MCF 10A (cell line): ENCODE data around the gene FBLN2. TPM values are rescaled to one million over a fixed set of nuclear protein-coding genes. Genes with fewer than 3 reads are reported as not detected.

Experiments used
- BruUV-seq: library from RNA; stranded (reverse); fragments of 400-500 nt; replicated peaks from 2 replicates; lab custom pipeline; 2021; lab: Mats Ljungman, UMichigan
- CTCF ChIA-PET: fragments of 300-600 bp; sonication (Branson Sonifier 250); formaldehyde crosslinking; extraction: SDS; loops from one replicate; lab custom pipeline; 2021; ENCODE audit warnings: antibody characterized with exemption, inconsistent platforms; lab: Yijun Ruan, JAX
- POLR2A ChIA-PET: fragments of 300-600, 350-650 bp; sonication (Branson Sonifier 250); formaldehyde crosslinking; extraction: SDS; loops from one replicate; lab custom pipeline; 2020; ENCODE audit warnings: antibody characterized with exemption, inconsistent platforms; lab: Yijun Ruan, JAX
- DNase-seq: peaks from one replicate; pipeline ENCODE4 v3.0.0-alpha.2; 2018; ENCODE audit not compliant: unreplicated experiment
- H3K27ac Mint-ChIP-seq: one replicate; pipeline ENCODE4 v1.8.0; 2022; ENCODE audit warnings: mild to moderate bottlenecking, low read depth, mixed read lengths; ENCODE audit not compliant: unreplicated experiment
- H3K27me3 Mint-ChIP-seq: one replicate; pipeline ENCODE4 v1.8.0; 2022; ENCODE audit warnings: mixed read lengths; ENCODE audit not compliant: insufficient read depth, unreplicated experiment
- H3K36me3 Mint-ChIP-seq: one replicate; pipeline ENCODE4 v1.8.0; 2022; ENCODE audit warnings: mild to moderate bottlenecking, moderate library complexity, mixed read lengths; ENCODE audit not compliant: insufficient read depth, unreplicated experiment
- H3K4me1 Mint-ChIP-seq: one replicate; pipeline ENCODE4 v1.8.0; 2022; ENCODE audit warnings: mixed read lengths; ENCODE audit not compliant: insufficient read depth, unreplicated experiment
- H3K4me3 Mint-ChIP-seq: one replicate; pipeline ENCODE4 v1.8.0; 2022; ENCODE audit warnings: mild to moderate bottlenecking, moderate library complexity, mixed read lengths; ENCODE audit not compliant: unreplicated experiment
- H3K9me3 Mint-ChIP-seq: one replicate; pipeline ENCODE4 v1.8.0; 2022; ENCODE audit warnings: mixed read lengths; ENCODE audit not compliant: unreplicated experiment
- CTCF ChIP-seq: fragments of 200-600 bp; IDR thresholded peaks from one replicate; pipeline ENCODE4 v1.8.0; 2022; ENCODE audit warnings: antibody characterized with exemption, mild to moderate bottlenecking; ENCODE audit not compliant: unreplicated experiment
- intact Hi-C: fragments of 100-400 bp; cut with micrococcal nuclease; formaldehyde crosslinking; loops from 2 replicates; pipeline ENCODE4 v1.14.1; 2022
- total RNA-seq: library from RNA; stranded (reverse); gene quantifications from 2 replicates; pipeline ENCODE4 v1.2.3, GENCODE V29; 2022

Gene FBLN2
- total RNA-seq, 1 experiment from 2014 or later = not detected

- Mint-ChIP-seq H3K27ac (no peak overlapping the region), H3K4me1 (no peaks in the 10 kb centered on the region), H3K4me3 (no peak overlapping the region), H3K27me3 (peaks cover 33% of the 10 kb centered on the region), H3K36me3 (no peaks in the 10 kb centered on the region), H3K9me3 (no peaks in the 10 kb centered on the region)
- BruUV-seq = no TSS peak
- no peak for TF ChIP-seq CTCF
- ChIA-PET POLR2A (interaction anchor here (0.7 kb wide), 1 partner anchor 529 kb away, joined by 3 read pairs; no protein-coding TSS in a partner anchor), CTCF (interaction anchor here (0.6 to 1.3 kb wide), 2 partner anchors 28 to 200 kb away, joined by 4 to 7 read pairs; no protein-coding TSS in a partner anchor)
- no peak for DNase-seq
- intact Hi-C loops = no loop called here
Observed at GRCh38 chr3:13685721-13686120, 136.8 kb downstream of the FBLN2 start.

- H3K27me3 Mint-ChIP-seq = peaks cover 41% of the 10 kb centered on the region
- intact Hi-C loops = no loop called here
- TF ChIP-seq CTCF = no peak
- H3K36me3 Mint-ChIP-seq = no peaks in the 10 kb centered on the region
- no peak overlapping the region for H3K4me3 Mint-ChIP-seq
- no peak for DNase-seq
- no TSS peak for BruUV-seq
- CTCF ChIA-PET = interaction anchor here (0.7 to 1.9 kb wide), 2 partner anchors 194 to 295 kb away, joined by 3 to 4 read pairs; no protein-coding TSS in a partner anchor
- H3K4me1 Mint-ChIP-seq = no peaks in the 10 kb centered on the region
- POLR2A ChIA-PET = no interaction called here
- H3K27ac Mint-ChIP-seq = no peak overlapping the region
- no peaks in the 10 kb centered on the region for H3K9me3 Mint-ChIP-seq
Observed at GRCh38 chr3:13686367-13687160, 137.6 kb downstream of the FBLN2 start.

- Mint-ChIP-seq H3K9me3 (no peaks in the 10 kb centered on the region), H3K36me3 (no peaks in the 10 kb centered on the region), H3K4me1 (no peaks in the 10 kb centered on the region), H3K4me3 (no peak overlapping the region), H3K27me3 (peaks cover 41% of the 10 kb centered on the region), H3K27ac (no peak overlapping the region)
- BruUV-seq = no TSS peak
- TF ChIP-seq CTCF = no peak
- no peak for DNase-seq
- POLR2A ChIA-PET = no interaction called here
- intact Hi-C loops = no loop called here
- CTCF ChIA-PET = interaction anchor here (1.9 kb wide), 1 partner anchor 193 kb away, joined by 4 read pairs; no protein-coding TSS in a partner anchor
Observed at GRCh38 chr3:13687517-13687943, 138.6 kb downstream of the FBLN2 start.

Other genes starting within 250 kb of the FBLN2 start
- gene NUP210, start 128.8 kb upstream of the FBLN2 start, total RNA-seq = 6.9 and 8.4 TPM in 2 replicates
- gene HDAC11, start 68.8 kb upstream of the FBLN2 start, total RNA-seq = 8.7 and 9.3 TPM in 2 replicates